Endothelial cell of umbilical vein (primary cell): ENCODE measurements around the gene ANO6. TPM values are rescaled to one million over a fixed set of nuclear protein-coding genes. Genes with fewer than 3 reads are reported as not detected.

Source experiments
- BruUV-seq: library from RNA; stranded (reverse); fragments of 400-500 nt; replicated peaks from 2 replicates; lab custom pipeline; 2021; lab: Mats Ljungman, UMichigan
- CTCF ChIA-PET: fragments of 300-600, 350-600 bp; sonication (Branson Sonifier 250); formaldehyde crosslinking; loops from one replicate; lab custom pipeline; 2021; ENCODE audit warnings: antibody characterized with exemption, inconsistent platforms; lab: Charles Lee
- POLR2A ChIA-PET: fragments of 300-600, 350-600 bp; sonication (Branson Sonifier 250); formaldehyde crosslinking; loops from one replicate; lab custom pipeline; 2021; ENCODE audit warnings: antibody characterized with exemption, inconsistent platforms; lab: Charles Lee
- DNase-seq: peaks from one replicate; pipeline ENCODE4 v3.0.0-alpha.2; 2011; ENCODE audit warnings: low read depth, low spot score
- FAIRE-seq: peaks from 2 replicates; lab custom pipeline; 2011; peaks lifted over from hg19 to GRCh38; lab: Jason Lieb, UNC
- H2AFZ ChIP-seq: 2 replicates; pipeline ENCODE4 v1.6.0; 2012; ENCODE audit warnings: low read depth, low read length, control low read depth, inconsistent platforms
- H3K27ac ChIP-seq: 2 replicates; pipeline ENCODE4 v1.5.1; 2011; ENCODE audit warnings: low read depth, mild to moderate bottlenecking, control low read depth, low read length, moderate library complexity; ENCODE audit not compliant: insufficient read depth
- H3K27me3 ChIP-seq, 2 experiments: 2 replicates each; pipeline versions ENCODE4 v1.6.0 to v1.6.1; 2011; ENCODE audit warnings: low read length in 2 of 2, mixed read lengths in 1 of 2; ENCODE audit not compliant: control insufficient read depth in 2 of 2, insufficient read depth in 2 of 2
- H3K36me3 ChIP-seq, 2 experiments: 2 replicates in 1 of 2; 3 replicates in 1 of 2; pipeline ENCODE4 v1.5.1; 2011; ENCODE audit warnings: low read length in 2 of 2, mild to moderate bottlenecking in 1 of 2, moderate library complexity in 1 of 2; ENCODE audit not compliant: control insufficient read depth in 2 of 2, insufficient read depth in 2 of 2; ENCODE audit errors: extremely low read depth in 1 of 2
- H3K4me1 ChIP-seq: 3 replicates; pipeline ENCODE4 v1.5.1; 2011; ENCODE audit warnings: mild to moderate bottlenecking, low read length; ENCODE audit not compliant: control insufficient read depth, insufficient read depth; ENCODE audit errors: extremely low read depth
- H3K4me2 ChIP-seq: 2 replicates; pipeline ENCODE4 v1.6.1; 2011; ENCODE audit warnings: low read length, control low read depth, mixed read lengths; ENCODE audit not compliant: insufficient read depth
- H3K4me3 ChIP-seq, 3 experiments: fragments of 200-600 bp in 1 of 3; sonication (generic), shearing (Covaris generic) in 1 of 3; replicated peaks in 1 of 3; 2 replicates each; pipeline ENCODE4 v1.5.1; 2011 to 2016; ENCODE audit warnings: control low read depth in 3 of 3, low read length in 3 of 3, mild to moderate bottlenecking in 2 of 3, inconsistent platforms in 1 of 3, low read depth in 1 of 3, moderate library complexity in 1 of 3; ENCODE audit not compliant: insufficient read depth in 1 of 3
- H3K79me2 ChIP-seq: 2 replicates; pipeline ENCODE4 v1.6.0; 2012; ENCODE audit warnings: low read length, inconsistent platforms; ENCODE audit not compliant: control insufficient read depth, insufficient read depth
- H3K9ac ChIP-seq: replicated peaks from 2 replicates; pipeline ENCODE3; 2011; ENCODE audit warnings: low read length, control low read depth; ENCODE audit not compliant: insufficient read depth; ENCODE audit errors: extremely low read depth
- H3K9me1 ChIP-seq: replicated peaks from 3 replicates; pipeline ENCODE4 v1.6.0; 2011; ENCODE audit warnings: mild to moderate bottlenecking, low read length; ENCODE audit not compliant: control insufficient read depth, insufficient read depth; ENCODE audit errors: extremely low read depth
- H3K9me3 ChIP-seq: replicated peaks from 2 replicates; pipeline ENCODE4 v1.5.1; 2012; ENCODE audit warnings: low read length, inconsistent platforms; ENCODE audit not compliant: control insufficient read depth, insufficient read depth
- H4K20me1 ChIP-seq: replicated peaks from 2 replicates; pipeline ENCODE3; 2011; ENCODE audit warnings: mild to moderate bottlenecking, low read length; ENCODE audit not compliant: control insufficient read depth, insufficient read depth; ENCODE audit errors: extremely low read depth
- CTCF ChIP-seq, 2 donors: IDR thresholded peaks; 1 replicate in 1 of 2; 2 replicates in 1 of 2; pipeline ENCODE4 v1.5.1; 2011; ENCODE audit warnings: low read length in 2 of 2, mild to moderate bottlenecking in 2 of 2, moderate library complexity in 2 of 2, control low read depth in 1 of 2, inconsistent platforms in 1 of 2, low read depth in 1 of 2; ENCODE audit not compliant: insufficient read depth in 1 of 2; ENCODE audit errors: extremely low read depth in 1 of 2
- EZH2 ChIP-seq: IDR thresholded peaks from 2 replicates; pipeline ENCODE4 v1.6.1; 2012; ENCODE audit warnings: borderline replicate concordance, low read depth, mild to moderate bottlenecking, moderate library complexity, low read length, inconsistent platforms; ENCODE audit not compliant: severe bottlenecking
- FOS ChIP-seq: IDR thresholded peaks from 2 replicates; pipeline ENCODE4 v1.6.1; 2011; ENCODE audit warnings: mild to moderate bottlenecking, low read length, moderate library complexity, borderline replicate concordance; ENCODE audit not compliant: insufficient read depth
- GATA2 ChIP-seq: IDR thresholded peaks from 2 replicates; pipeline ENCODE4 v1.7.0; 2011; ENCODE audit warnings: low read depth, mild to moderate bottlenecking, moderate library complexity, mixed read lengths, low read length; ENCODE audit not compliant: insufficient read length, insufficient read depth
- JUN ChIP-seq: IDR thresholded peaks from 2 replicates; pipeline ENCODE4 v1.6.1; 2011; ENCODE audit warnings: borderline replicate concordance, low read depth; ENCODE audit not compliant: insufficient read length, insufficient read depth
- MAX ChIP-seq: IDR thresholded peaks from 2 replicates; pipeline ENCODE4 v1.6.1; 2011; ENCODE audit not compliant: insufficient read depth, insufficient read length
- MYC ChIP-seq: IDR thresholded peaks from one replicate; pipeline ENCODE4 v1.6.1; 2011; ENCODE audit warnings: mild to moderate bottlenecking, low read depth, low read length
- POLR2A ChIP-seq: IDR thresholded peaks from 2 replicates; pipeline ENCODE4 v1.6.1; 2012; ENCODE audit warnings: low read depth, mild to moderate bottlenecking, control low read depth, low read length
- POLR2AphosphoS5 ChIP-seq: IDR thresholded peaks from 2 replicates; pipeline ENCODE4 v1.6.1; 2012; ENCODE audit warnings: low read depth, mild to moderate bottlenecking, control low read depth, low read length, moderate library complexity; ENCODE audit not compliant: insufficient read depth
- dilution Hi-C: fragments of 300-500 bp; cut with MboI; formaldehyde crosslinking; loops from one replicate; pipeline ENCODE4 v1.15.0; 2019; ENCODE audit warnings: low sequenced_read_pairs; ENCODE audit not compliant: extremely low pct_ligation_motif_present
- intact Hi-C: fragments of 100-400 bp; cut with micrococcal nuclease; formaldehyde crosslinking; loops from one replicate; pipeline ENCODE4 v1.10.0; 2022
- polyA plus RNA-seq, 4 experiments: library from polyadenylated mRNA; depleted of rRNA in 3 of 4; stranded (reverse) in 3 of 4; unstranded in 1 of 4; fragments of >200 nt; gene quantifications; 2 replicates each; pipeline versions ENCODE4 v1.2.1 to v1.2.3, GENCODE V29; 2011 to 2012; ENCODE audit warnings: missing spikeins in 1 of 4
- total RNA-seq: library from RNA; stranded (reverse); gene quantifications from 2 replicates; pipeline ENCODE4 v1.2.3, GENCODE V29; 2021

Gene ANO6
- total and polyA plus RNA-seq, 2 donors (not counting 3 experiments of a cell fraction or from before 2014, with no cell fraction given), result 21.3 to 67.6 TPM

GRCh38 chr12:45362291-45362690 lies 146.4 kb downstream of the ANO6 start:
- no peak overlapping the region for H3K27ac ChIP-seq

More at GRCh38 chr12:45362291-45362690, 146.4 kb downstream of the ANO6 start:
- BruUV-seq, result no TSS peak
- H3K79me2 ChIP-seq, result peaks cover 1% of the 10 kb centered on the region
- dilution Hi-C loops, result no loop called here
- H2AFZ ChIP-seq, result no peak overlapping the region
- peaks cover 3% of the 10 kb centered on the region for H3K9me1 ChIP-seq
- H3K4me1 ChIP-seq, result no peaks in the 10 kb centered on the region
- ChIA-PET POLR2A (no interaction called here), CTCF (no interaction called here)
- no peaks in the 10 kb centered on the region for H3K9me3 ChIP-seq
- no peak overlapping the region for H3K4me3 ChIP-seq
- H3K27me3 ChIP-seq, result no peaks in the 10 kb centered on the region
- no peaks in the 10 kb centered on the region for H3K36me3 ChIP-seq
- H3K9ac ChIP-seq, result no peak overlapping the region
- no peak for DNase-seq
- TF ChIP-seq GATA2 (no peak), CTCF (IDR thresholded peaks at IDR 0.05; ENCODE audit: extremely low read depth in 1 of 2, insufficient read depth in 1 of 2, low read depth in 1 of 2, low read length in 2 of 2) (no peak), POLR2AphosphoS5 (no peak), FOS (no peak), MAX (no peak), EZH2 (no peak), MYC (no peak), JUN (no peak), POLR2A (no peak)
- H3K4me2 ChIP-seq, result no peak overlapping the region
- intact Hi-C loops, result no loop called here
- no peak for FAIRE-seq
- H4K20me1 ChIP-seq, result no peaks in the 10 kb centered on the region
